Measurements from ENCODE around the gene SAMSN1.
"Not testable (repeated sequence)": the region's sequence is repeated elsewhere in the genome, so short reads cannot be mapped to it uniquely, and the experiment has no call there.

SAMSN1 gene

GRCh38 chr21:14562959-14563358 is 16.8 kb upstream of the SAMSN1 start:
- no peak for DNase-seq

GRCh38 chr21:14560555-14560954 is 14.4 kb upstream of the SAMSN1 start:
- no peak for DNase-seq

- DNase-seq: no peak
These were observed 14.0 kb upstream of the SAMSN1 start for GRCh38 chr21:14560139-14560538.

DNA sequence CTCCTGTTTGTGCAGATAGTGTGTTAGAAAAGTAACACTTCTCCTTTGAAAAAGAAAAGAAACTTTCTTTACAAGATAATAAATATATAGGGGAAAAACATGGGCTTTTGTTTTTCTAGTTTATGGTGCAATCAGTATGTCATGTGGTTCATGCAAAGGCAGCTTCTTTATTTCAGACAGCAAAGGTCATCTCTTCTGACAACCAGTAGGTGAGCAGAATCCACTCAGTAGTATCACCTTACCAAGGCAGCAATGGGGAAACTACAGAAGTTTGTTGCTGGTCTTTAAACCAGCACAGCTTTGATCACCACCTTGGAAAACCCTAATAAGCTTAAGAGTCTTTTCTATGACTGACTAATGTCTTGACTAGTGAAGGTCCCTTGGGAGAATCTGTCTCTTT is 13.0 kb upstream of the SAMSN1 start:
- peak; percentile 12 to 59 (median 53) for DNase-seq

DNA sequence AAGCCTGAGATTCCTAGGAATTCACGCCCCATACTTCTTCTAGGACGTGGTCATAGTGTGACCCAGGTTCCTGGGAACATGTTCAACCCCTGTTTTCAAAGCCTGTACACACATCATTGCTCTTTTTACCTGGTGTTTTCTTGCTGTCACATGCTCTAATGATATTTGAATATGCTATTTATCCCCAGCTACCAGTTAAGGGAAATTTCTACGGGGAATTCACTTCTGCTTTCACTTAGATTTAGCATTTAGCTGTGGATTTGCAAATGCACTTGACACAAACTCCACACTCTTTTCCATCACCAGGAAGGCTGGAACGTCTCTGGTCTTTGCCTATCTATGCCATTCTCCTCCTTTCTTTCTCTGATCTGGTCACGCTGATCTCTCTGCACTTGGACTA is 11.3 kb upstream of the SAMSN1 start:
- peak; percentile 49 to 79 (median 63) for DNase-seq

GRCh38 chr21:14554948-14555347 is 8.8 kb upstream of the SAMSN1 start:
- DNase-seq: peak in 1 of 3 donors; percentile 32

- no peak for DNase-seq
These were observed 7.3 kb upstream of the SAMSN1 start for GRCh38 chr21:14553422-14553821.

DNA sequence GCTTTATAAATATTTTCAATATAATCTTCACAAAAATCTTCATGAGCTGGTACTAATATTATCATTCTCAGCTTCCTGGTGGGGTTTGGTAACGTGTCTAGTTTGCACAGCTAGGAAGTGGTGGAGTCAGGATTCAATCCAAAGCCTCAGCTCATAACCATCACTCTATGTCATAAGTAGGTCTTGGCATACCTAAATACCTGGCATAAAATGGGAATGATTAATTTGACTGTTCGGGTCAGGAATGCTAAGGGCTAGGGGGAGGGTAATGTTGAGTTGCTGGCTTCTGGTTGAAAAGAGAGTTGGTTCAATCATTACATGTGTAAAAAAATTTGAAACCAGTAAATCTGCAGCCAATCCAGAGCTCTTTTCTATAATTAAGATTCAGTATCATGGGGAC is 5.6 kb upstream of the SAMSN1 start:
- DNase-seq: no peak

DNA sequence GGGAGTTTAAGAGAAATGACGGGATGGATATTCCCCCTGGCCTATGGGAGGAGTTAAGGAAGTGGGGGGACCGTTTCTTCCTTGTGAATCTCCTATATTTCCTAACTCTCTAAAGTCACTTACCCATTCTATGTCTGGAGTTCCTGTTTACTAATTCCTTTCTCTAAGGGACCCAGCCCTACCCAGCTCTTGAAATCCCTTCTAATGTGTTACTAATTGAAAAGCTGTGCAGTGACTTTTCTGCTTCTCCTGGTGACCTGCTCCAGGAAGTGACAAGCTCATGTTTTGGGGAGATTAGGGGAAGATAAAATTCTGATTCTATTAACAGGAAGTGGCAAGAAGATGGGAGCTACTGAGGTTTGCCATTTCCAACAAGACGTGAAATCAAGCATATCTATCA is 4.0 kb upstream of the SAMSN1 start:
- peak; percentile 85 to 96 (median 92) for DNase-seq

DNA sequence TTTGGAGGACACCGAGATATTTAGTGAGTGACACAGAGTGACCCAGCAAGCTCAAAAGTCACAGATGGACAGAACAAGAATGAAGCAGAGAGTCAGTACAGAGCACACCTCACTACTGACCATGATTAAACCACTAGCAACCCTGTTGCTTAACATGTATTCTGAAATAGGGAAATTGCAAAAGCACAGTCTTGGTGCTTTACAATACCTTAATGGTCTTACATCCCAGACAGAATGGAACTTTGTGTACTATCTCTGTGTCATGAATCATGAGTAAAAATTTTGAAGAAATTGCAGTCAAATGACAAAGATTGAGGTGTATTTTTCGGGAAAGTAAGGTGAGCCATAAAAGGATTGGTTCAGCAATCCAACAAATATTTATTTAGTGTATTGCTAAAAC is 2.7 kb upstream of the SAMSN1 start:
- peak; percentile 65 to 92 (median 87) for DNase-seq

- DNase-seq: peak in 1 of 3 donors; percentile 63
These were observed 1.9 kb upstream of the SAMSN1 start for GRCh38 chr21:14547834-14548513.

DNA sequence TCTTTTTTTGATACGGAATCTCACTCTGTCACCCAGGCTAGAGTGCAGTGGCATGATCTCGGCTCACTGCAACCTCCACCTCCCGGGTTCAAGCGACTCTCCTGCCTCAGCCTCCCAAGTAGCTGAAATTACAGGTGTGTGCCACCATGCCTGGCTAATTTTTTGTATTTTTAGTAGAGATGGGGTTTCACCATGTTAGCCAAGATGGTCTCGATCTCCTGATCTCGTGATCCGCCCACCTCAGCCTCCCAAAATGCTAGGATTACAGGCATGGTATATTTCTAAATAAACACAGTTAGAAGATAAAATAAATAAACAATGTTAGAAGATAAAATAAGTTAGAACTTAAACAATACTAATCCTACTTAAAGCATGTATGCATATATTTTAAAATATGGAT is 604 bp upstream of the SAMSN1 start:
- not testable (repeated sequence) for DNase-seq

DNA sequence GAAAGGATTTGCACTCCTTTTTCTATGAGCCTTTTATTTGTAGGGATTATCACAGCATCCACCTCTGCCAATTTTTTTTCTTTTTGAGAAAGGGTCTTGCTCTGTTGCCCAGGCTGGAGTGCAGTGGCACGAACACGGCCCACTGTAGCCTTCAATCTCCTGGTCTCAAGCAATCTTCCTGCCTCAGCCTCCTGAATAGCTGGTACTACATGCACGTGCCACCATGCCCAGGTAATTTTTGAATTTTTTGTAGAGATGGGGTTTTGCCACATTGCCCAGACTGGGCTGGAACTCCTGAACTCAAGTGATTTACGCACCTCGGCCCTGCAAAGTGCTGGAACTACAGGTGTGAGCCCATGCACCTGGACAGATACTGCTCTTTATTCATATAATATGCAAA is 2.1 kb downstream of the SAMSN1 start:
- no peak for DNase-seq

GRCh38 chr21:14542638-14543037 is 3.5 kb downstream of the SAMSN1 start:
- peak in 1 of 3 donors; percentile 21 for DNase-seq

- peak in 2 of 3 donors; percentile 46 to 60 for DNase-seq
These were observed 4.1 kb downstream of the SAMSN1 start for GRCh38 chr21:14541841-14542490.

- peak in 1 of 3 donors; percentile 52 for DNase-seq
These were observed 7.6 kb downstream of the SAMSN1 start for GRCh38 chr21:14538483-14538882.

DNA sequence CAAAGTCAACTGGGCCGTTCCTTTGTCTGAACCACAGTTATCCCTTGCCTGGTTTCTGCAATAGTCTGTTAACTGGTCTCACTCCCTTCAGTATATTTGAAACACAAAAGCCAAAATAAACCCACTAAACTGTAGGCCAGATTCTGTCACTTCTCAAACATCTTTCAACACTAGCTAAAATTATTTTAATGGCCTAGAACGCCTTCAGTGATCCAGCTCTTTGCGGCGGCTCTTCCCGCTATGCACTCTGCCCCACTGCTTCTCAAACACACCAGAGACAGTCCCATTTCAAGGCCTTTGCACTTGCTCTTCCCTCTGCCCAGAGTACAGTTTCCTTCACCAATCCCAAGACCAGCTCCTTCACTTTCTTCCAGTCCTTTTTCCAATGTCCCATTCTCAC is 9.2 kb downstream of the SAMSN1 start:
- DNase-seq: no peak

GRCh38 chr21:14535702-14536101 is 10.4 kb downstream of the SAMSN1 start:
- no peak for DNase-seq

- DNase-seq: peak; percentile 52 to 92 (median 85)
These were observed 12.4 kb downstream of the SAMSN1 start for GRCh38 chr21:14533499-14534428.

GRCh38 chr21:14531757-14532316 is 14.3 kb downstream of the SAMSN1 start:
- peak in 2 of 3 donors; percentile 38 to 55 for DNase-seq

GRCh38 chr21:14530592-14530991 is 15.5 kb downstream of the SAMSN1 start:
- peak in 1 of 3 donors; percentile 75 for DNase-seq

GRCh38 chr21:14528815-14529214 is 17.3 kb downstream of the SAMSN1 start:
- DNase-seq: peak in 1 of 3 donors; percentile 19
